Psoas muscle (tissue), 8 donors: ENCODE measurements around the gene RUNX2. TPM values are rescaled to one million over a fixed set of nuclear protein-coding genes. Genes with fewer than 3 reads are reported as not detected.
"Not testable (repeated sequence)": the region's sequence is repeated elsewhere in the genome, so short reads cannot be mapped to it uniquely, and the experiment has no call there.

Experiments used
- ATAC-seq, 4 donors: fragments of 200-7000 bp; cut with Tn5 transposase; one replicate each; pipeline ENCODE4 v1.9.1; 2020; ENCODE audit warnings: moderate library complexity in 3 of 4, mild to moderate bottlenecking in 2 of 4
- DNase-seq, 2 donors: peaks; one replicate each; pipeline ENCODE4 v3.0.0-alpha.2; 2020
- H3K27ac ChIP-seq: fragments of 200-600 bp; one replicate; pipeline ENCODE4 v1.8.0; 2022
- H3K27me3 ChIP-seq, 3 donors: fragments of 200-600 bp in 1 of 3; one replicate each; pipeline versions ENCODE4 v1.6.1 to v1.8.0; 2013 to 2022; ENCODE audit warnings: low read length in 2 of 3, mild to moderate bottlenecking in 2 of 3, moderate library complexity in 1 of 3; ENCODE audit not compliant: insufficient read depth in 3 of 3
- H3K36me3 ChIP-seq, 2 donors: fragments of 200-600 bp in 1 of 2; one replicate each; pipeline versions ENCODE4 v1.6.1 to v1.8.0; 2013 to 2022; ENCODE audit warnings: low read depth in 1 of 2, mild to moderate bottlenecking in 1 of 2, moderate library complexity in 1 of 2; ENCODE audit not compliant: insufficient read depth in 1 of 2
- H3K4me1 ChIP-seq: fragments of 200-600 bp; one replicate; pipeline ENCODE4 v1.8.0; 2022
- H3K4me3 ChIP-seq: fragments of 200-600 bp; one replicate; pipeline ENCODE4 v1.8.0; 2022; ENCODE audit warnings: mild to moderate bottlenecking
- H3K9me3 ChIP-seq: fragments of 200-600 bp; one replicate; pipeline ENCODE4 v1.8.0; 2022
- WGBS, 3 donors: extraction: QIAGEN DNeasy Blood & Tissue Kit; methylation state at CpG; one replicate each; pipeline versions ENCODE4 v1.1.6 to v1.1.7; 2013; 5-methylcytosine and 5-hydroxymethylcytosine counted together
- intact Hi-C, 2 donors: fragments of 100-400 bp; cut with DNase I; formaldehyde crosslinking; loops; one replicate each; pipeline versions ENCODE4 v1.11.0 to v1.14.2; 2022
- long read RNA-seq, 2 donors: library from polyadenylated mRNA; unstranded; transcript quantifications; one replicate each; pipeline ENCODE4 v2.0.0, GENCODE V29; 2021
- polyA plus RNA-seq, 3 donors: library from polyadenylated mRNA; stranded (reverse); fragments of 200-250 nt; gene quantifications; one replicate each; pipeline ENCODE4 v1.2.3, GENCODE V29; 2013
- total RNA-seq, 4 donors: library from RNA; stranded (reverse); fragmentation: NEBNext Ultra II Directional in 2 of 4; extraction: Animal tissue kit (Norgen Biotek cat#: 25700) in 2 of 4; gene quantifications; one replicate each; pipeline versions ENCODE4 v1.2.1 to v1.2.4, GENCODE V29; 2021 to 2023
- TF ChIP-seq, protein P1 (sequence below): fragments of 200-600 bp; IDR thresholded peaks from one replicate; pipeline ENCODE4 v1.8.0; 2022; ENCODE audit warnings: antibody characterized with exemption
- donor health status: healthy with polysubstance abuse.
- donor health status: DM: no; HTN: no; CAD: no; lungs with moderate emphysema.
- donor health status: Bipolar disorder and iron deficiency.
- donor health status: healthy.
- donor health status: DM: yes; HTN: yes; CAD: no.
- donor health status: DM: no; HTN: no; CAD: no.
- donor health status: DM: no; HTN: no; CAD: no.
- donor health status: DM: yes; HTN: yes; CAD: no.

Gene RUNX2
- under 1 TPM; 0.20 to 0.69 (median 0.40) TPM for total RNA-seq
- under 1 TPM; 0.07 to 0.21 (median 0.11) TPM for polyA plus RNA-seq
- long read RNA-seq, donor 1 = 0 reads
- long read RNA-seq, donor 2 = 0 reads

DNA sequence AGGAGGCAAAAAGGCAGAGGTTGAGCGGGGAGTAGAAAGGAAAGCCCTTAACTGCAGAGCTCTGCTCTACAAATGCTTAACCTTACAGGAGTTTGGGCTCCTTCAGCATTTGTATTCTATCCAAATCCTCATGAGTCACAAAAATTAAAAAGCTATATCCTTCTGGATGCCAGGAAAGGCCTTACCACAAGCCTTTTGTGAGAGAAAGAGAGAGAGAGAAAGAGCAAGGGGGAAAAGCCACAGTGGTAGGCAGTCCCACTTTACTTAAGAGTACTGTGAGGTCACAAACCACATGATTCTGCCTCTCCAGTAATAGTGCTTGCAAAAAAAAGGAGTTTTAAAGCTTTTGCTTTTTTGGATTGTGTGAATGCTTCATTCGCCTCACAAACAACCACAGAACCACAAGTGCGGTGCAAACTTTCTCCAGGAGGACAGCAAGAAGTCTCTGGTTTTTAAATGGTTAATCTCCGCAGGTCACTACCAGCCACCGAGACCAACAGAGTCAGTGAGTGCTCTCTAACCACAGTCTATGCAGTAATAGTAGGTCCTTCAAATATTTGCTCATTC, at the start of gene RUNX2:
TSS of gene RUNX2 (plus strand) at position 375 of the 567 bp plus-strand sequence. CDS start 397 bp downstream, outside the sequence.
- Histone ChIP-seq H3K4me1 (no peaks in the 10 kb centered on the region), H3K36me3 (no peaks in the 10 kb centered on the region), H3K27me3 (no peaks in the 10 kb centered on the region), H3K27ac (no peak within 1 kb of the TSS), H3K9me3 (no peaks in the 10 kb centered on the region), H3K4me3 (no peak within 1 kb of the TSS)
- peak in 1 of 4 donors; percentile 29 for ATAC-seq
- WGBS, 3 donors = 74 to 77% (median 74%) methylated on average over 5 of the region's 5 CpGs
- DNase-seq = no peak
- intact Hi-C loops = no loop called here
- TF ChIP-seq, protein P1, sequence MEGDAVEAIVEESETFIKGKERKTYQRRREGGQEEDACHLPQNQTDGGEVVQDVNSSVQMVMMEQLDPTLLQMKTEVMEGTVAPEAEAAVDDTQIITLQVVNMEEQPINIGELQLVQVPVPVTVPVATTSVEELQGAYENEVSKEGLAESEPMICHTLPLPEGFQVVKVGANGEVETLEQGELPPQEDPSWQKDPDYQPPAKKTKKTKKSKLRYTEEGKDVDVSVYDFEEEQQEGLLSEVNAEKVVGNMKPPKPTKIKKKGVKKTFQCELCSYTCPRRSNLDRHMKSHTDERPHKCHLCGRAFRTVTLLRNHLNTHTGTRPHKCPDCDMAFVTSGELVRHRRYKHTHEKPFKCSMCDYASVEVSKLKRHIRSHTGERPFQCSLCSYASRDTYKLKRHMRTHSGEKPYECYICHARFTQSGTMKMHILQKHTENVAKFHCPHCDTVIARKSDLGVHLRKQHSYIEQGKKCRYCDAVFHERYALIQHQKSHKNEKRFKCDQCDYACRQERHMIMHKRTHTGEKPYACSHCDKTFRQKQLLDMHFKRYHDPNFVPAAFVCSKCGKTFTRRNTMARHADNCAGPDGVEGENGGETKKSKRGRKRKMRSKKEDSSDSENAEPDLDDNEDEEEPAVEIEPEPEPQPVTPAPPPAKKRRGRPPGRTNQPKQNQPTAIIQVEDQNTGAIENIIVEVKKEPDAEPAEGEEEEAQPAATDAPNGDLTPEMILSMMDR = no peak

DNA sequence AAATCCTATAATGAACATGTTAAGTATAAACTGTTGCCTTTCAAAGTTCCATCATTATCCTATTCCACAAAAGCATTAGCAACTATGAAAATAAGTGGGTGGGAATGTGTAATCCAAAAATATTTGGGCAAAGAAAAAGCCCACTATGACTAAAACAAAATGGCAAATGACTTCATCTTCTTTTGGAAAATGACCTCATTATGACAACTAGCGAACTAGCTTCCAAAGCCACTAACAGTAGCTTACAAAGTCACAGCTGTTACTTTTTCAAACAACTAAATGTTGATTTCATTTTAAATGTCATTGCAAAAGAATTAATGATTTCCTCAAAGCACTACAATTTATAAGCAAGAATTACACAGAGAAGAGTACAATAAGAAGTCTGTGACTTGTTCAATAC, 49.8 kb upstream of the RUNX2 start:
- H3K27me3 ChIP-seq = no peaks in the 10 kb centered on the region
- no peak overlapping the region for H3K4me3 ChIP-seq
- no peaks in the 10 kb centered on the region for H3K4me1 ChIP-seq
- H3K36me3 ChIP-seq = no peaks in the 10 kb centered on the region
- no peak for ATAC-seq
- H3K9me3 ChIP-seq = peaks cover 16% of the 10 kb centered on the region
- TF ChIP-seq, protein P1 = no peak
- H3K27ac ChIP-seq = no peak overlapping the region
- intact Hi-C loops = no loop called here
- DNase-seq = no peak
- WGBS, 3 donors = 74 to 79% (median 76%) methylated on average over 1 of the region's 1 CpG

DNA sequence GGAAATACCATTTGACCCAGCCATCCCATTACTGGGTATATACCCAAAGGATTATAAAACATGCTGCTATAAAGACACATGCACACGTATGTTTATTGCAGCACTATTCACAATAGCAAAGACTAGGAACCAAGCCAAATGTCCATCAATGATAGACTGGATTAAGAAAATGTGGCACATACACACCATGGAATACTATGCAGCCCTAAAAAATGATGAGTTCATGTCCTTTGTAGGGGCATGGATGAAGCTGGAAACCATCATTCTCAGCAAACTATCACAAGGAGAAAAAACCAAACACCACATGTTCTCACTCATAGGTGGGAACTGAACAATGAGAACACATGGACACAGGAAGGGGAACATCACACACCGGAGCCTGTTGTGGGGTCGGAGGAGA, 41.4 kb upstream of the RUNX2 start:
- H3K4me1 ChIP-seq, ATAC-seq, H3K27ac ChIP-seq, intact Hi-C loops, H3K36me3 ChIP-seq, DNase-seq, H3K4me3 ChIP-seq, H3K9me3 ChIP-seq, H3K27me3 ChIP-seq: not testable (repeated sequence)
- WGBS, 3 donors = 91 to 100% (median 97%) methylated on average over 3 of the region's 3 CpGs

DNA sequence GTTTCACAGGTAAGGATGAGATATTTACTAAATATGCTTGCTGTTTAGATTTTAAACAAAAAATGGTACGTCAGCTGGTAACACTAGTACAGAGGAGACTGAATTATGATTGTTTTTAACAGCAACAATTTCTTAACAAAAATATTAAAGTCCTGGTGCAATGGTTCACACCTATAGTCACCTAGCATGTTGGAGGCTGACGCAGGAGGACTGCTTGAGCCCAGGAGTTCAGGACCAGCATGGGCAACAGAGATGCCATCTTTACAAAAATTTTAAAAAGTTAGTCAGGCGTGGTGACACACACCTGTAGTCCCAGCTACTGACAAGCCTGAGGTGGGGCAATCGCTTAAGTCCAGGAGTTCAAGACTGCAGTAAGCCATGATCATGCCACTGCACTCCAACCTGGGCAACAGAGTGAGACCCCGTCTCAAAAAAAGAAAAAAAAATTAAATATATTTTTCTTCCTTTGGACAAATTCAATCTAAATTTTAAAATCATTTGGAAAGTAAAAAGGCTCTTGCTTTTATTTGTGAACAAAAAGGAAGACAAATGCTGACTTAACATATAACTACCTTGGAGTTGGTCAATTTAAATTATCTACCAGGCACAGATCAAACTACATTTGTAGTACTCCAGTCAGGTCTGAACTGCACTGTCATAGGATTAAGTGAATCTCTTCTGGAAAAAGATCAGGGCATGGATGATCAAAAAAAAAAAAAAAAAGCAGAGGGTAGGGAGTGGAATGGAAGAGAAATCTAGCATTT, 38.2 kb upstream of the RUNX2 start:
- no peak for ATAC-seq
- 97 to 98% (median 97%) methylated on average over 5 of the region's 5 CpGs for WGBS, 3 donors
- Histone ChIP-seq H3K27ac (no peak overlapping the region), H3K36me3 (no peaks in the 10 kb centered on the region), H3K27me3 (no peaks in the 10 kb centered on the region), H3K9me3 (peaks cover 6% of the 10 kb centered on the region), H3K4me3 (no peak overlapping the region), H3K4me1 (no peaks in the 10 kb centered on the region)
- no peak for DNase-seq
- TF ChIP-seq, protein P1 = no peak
- intact Hi-C loops = no loop called here

DNA sequence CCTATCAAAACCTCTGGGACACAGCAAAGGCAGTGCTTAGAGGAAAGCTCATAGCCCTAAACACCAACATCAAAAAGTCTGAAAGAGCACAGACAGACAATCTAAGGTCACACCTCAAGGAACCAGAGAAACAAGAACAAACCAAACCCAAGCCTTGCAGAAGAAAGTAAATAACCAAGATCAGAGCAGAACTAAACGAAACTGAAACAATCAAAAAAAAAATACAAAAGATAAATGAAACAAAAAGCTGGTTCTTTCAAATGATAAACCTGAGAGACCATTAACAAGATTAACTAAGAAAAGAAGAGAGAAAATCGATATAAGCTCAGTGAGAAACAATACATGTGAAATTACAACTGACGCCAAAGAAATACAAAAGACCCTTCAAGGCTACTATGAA, 34.8 kb upstream of the RUNX2 start:
- Histone ChIP-seq H3K9me3 (peaks cover 6% of the 10 kb centered on the region), H3K27ac (no peak overlapping the region), H3K27me3 (no peaks in the 10 kb centered on the region), H3K36me3 (no peaks in the 10 kb centered on the region), H3K4me3 (no peak overlapping the region), H3K4me1 (no peaks in the 10 kb centered on the region)
- DNase-seq = no peak
- no peak for ATAC-seq
- intact Hi-C loops = no loop called here
- TF ChIP-seq, protein P1 = no peak
- 92 to 94% (median 93%) methylated on average over 3 of the region's 3 CpGs for WGBS, 3 donors

DNA sequence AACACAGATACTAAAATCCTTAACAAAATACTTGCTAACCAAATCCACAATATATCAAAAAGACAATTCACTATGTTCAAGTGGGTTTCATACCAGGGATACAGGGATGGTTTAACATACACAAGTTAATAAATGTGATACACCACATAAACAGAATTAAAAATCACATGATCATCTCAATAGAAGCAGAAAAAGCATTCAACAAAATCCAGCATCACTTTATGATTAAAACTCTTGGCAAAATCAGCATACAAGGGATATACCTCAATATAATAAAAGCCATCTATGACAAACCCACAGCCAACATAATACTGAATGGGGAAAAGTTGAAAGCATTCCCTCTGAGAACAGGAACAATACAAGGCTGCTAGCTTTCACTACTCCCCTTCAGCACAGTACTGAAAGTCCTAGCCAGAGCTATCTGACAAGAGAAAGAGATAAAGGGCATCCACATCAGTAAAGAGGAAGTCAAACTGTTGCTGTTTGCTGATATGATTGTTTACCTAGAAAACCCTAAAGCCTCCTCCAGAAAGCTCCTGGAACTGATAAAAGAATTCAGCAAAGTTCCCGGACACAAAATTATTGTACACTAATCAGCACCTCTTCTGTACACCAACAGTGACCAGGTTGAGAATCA, 33.9 kb upstream of the RUNX2 start:
- intact Hi-C loops, H3K9me3 ChIP-seq, ATAC-seq, H3K4me3 ChIP-seq, DNase-seq, H3K27ac ChIP-seq, H3K27me3 ChIP-seq, H3K36me3 ChIP-seq, H3K4me1 ChIP-seq: not testable (repeated sequence)
- WGBS, 3 donors = 72 to 95% (median 81%) methylated on average over 1 of the region's 1 CpG
